HepG2 (cell line): ENCODE measurements around the gene GALR2. TPM values are rescaled to one million over a fixed set of nuclear protein-coding genes. Genes with fewer than 3 reads are reported as not detected.

ENCODE experiments used
- CEBPG ChIP-seq: IDR thresholded peaks from 2 replicates; pipeline ENCODE4 v1.6.1; 2016
- DBP ChIP-seq: sonication (generic); formaldehyde crosslinking; IDR thresholded peaks from 2 replicates; pipeline ENCODE4 v1.4.0; 2020; ENCODE audit warnings: missing genetic modification reagents; ENCODE audit errors: not compliant biosample characterization
- FOSL1 ChIP-seq: sonication (generic); formaldehyde crosslinking; IDR thresholded peaks from 2 replicates; pipeline ENCODE4 v1.9.0; 2021; ENCODE audit warnings: missing genetic modification reagents, borderline replicate concordance
- FOXA3 ChIP-seq: IDR thresholded peaks from 2 replicates; pipeline ENCODE4 v1.6.1; 2016; ENCODE audit warnings: missing genetic modification reagents, missing compliant biosample characterization
- ISX ChIP-seq: sonication (generic); formaldehyde crosslinking; conservative IDR thresholded peaks from 2 replicates; pipeline ENCODE4 v1.5.0; 2020; ENCODE audit warnings: missing genetic modification reagents
- JDP2 ChIP-seq: sonication (generic); formaldehyde crosslinking; IDR thresholded peaks from 2 replicates; pipeline ENCODE4 v1.8.1; 2022; ENCODE audit warnings: missing genetic modification reagents, borderline replicate concordance
- MTA1 ChIP-seq: sonication (generic); formaldehyde crosslinking; IDR thresholded peaks from 2 replicates; pipeline ENCODE4 v1.4.0; 2020; ENCODE audit warnings: missing genetic modification reagents, mild to moderate bottlenecking, borderline replicate concordance
- NFYC ChIP-seq: IDR thresholded peaks from 2 replicates; pipeline ENCODE4 v1.6.1; 2016; ENCODE audit warnings: missing genetic modification reagents, missing compliant biosample characterization
- RARA ChIP-seq: IDR thresholded peaks from 2 replicates; pipeline ENCODE4 v1.6.1; 2016; ENCODE audit warnings: missing genetic modification reagents, missing compliant biosample characterization
- RBAK ChIP-seq: sonication (generic); formaldehyde crosslinking; IDR thresholded peaks from 2 replicates; pipeline ENCODE4 v1.5.1; 2020; ENCODE audit warnings: mild to moderate bottlenecking, missing genetic modification reagents
- SPEN ChIP-seq: sonication (generic); formaldehyde crosslinking; IDR thresholded peaks from 2 replicates; pipeline ENCODE4 v1.5.1; 2020; ENCODE audit warnings: low read depth, mild to moderate bottlenecking, missing genetic modification reagents
- TMF1 ChIP-seq: sonication (generic); formaldehyde crosslinking; IDR thresholded peaks from 2 replicates; pipeline ENCODE4 v1.8.1; 2022; ENCODE audit warnings: low read depth, missing genetic modification reagents
- ZBTB2 ChIP-seq: sonication (generic); formaldehyde crosslinking; IDR thresholded peaks from 2 replicates; pipeline ENCODE4 v1.8.0; 2022; ENCODE audit warnings: low read depth, missing genetic modification reagents
- ZFP1 ChIP-seq: IDR thresholded peaks from 2 replicates; pipeline ENCODE4 v1.6.1; 2016
- ZFP82 ChIP-seq: sonication (generic); formaldehyde crosslinking; IDR thresholded peaks from 2 replicates; pipeline ENCODE4 v1.5.1; 2020; ENCODE audit warnings: mild to moderate bottlenecking, missing genetic modification reagents, borderline replicate concordance
- ZKSCAN1 ChIP-seq: fragments of 150-350 bp; IDR thresholded peaks from 2 replicates; pipeline ENCODE4 v1.6.1; 2014; ENCODE audit warnings: low read length
- ZNF510 ChIP-seq: sonication (generic); formaldehyde crosslinking; IDR thresholded peaks from 2 replicates; pipeline ENCODE4 v1.4.0; 2020; ENCODE audit warnings: low read depth, mild to moderate bottlenecking, missing genetic modification reagents
- ZSCAN20 ChIP-seq: sonication (generic); formaldehyde crosslinking; IDR thresholded peaks from 2 replicates; pipeline ENCODE4 v1.4.0; 2020; ENCODE audit warnings: missing genetic modification reagents, mild to moderate bottlenecking, borderline replicate concordance
- polyA plus RNA-seq, 8 experiments: library from polyadenylated mRNA; depleted of rRNA in 3 of 8; stranded (reverse) in 7 of 8; unstranded in 1 of 8; fragments of >200 nt; fragmentation: Illumina TruSeq in 4 of 8; extraction: Trizol in 4 of 8; gene quantifications; 2 replicates each; pipeline versions ENCODE4 v1.2.1 to v1.2.3, GENCODE V29; 2011 to 2016; ENCODE audit warnings: low read depth in 4 of 8, missing spikeins in 1 of 8, mixed read lengths in 1 of 8; ENCODE audit not compliant: insufficient read depth in 1 of 8
- total RNA-seq, 5 experiments: library from RNA; depleted of rRNA; stranded (reverse); fragments of >200 nt; fragmentation: Illumina TruSeq; extraction: Trizol; gene quantifications; 2 replicates each; pipeline ENCODE4 v1.2.3, GENCODE V29; 2016; ENCODE audit warnings: low read depth in 1 of 5
- TF ChIP-seq, protein P1 (sequence below), 2 experiments: fragments of 450-650 bp in 1 of 2; sonication (generic) in 1 of 2; formaldehyde crosslinking in 1 of 2; IDR thresholded peaks; 2 replicates each; pipeline versions ENCODE4 v1.6.1 to v1.8.0; 2016 to 2022; ENCODE audit warnings: antibody characterized with exemption in 1 of 2, mild to moderate bottlenecking in 1 of 2, missing genetic modification reagents in 1 of 2

GALR2 gene
- total and polyA plus RNA-seq, 2 of the 13 experiments (the other 11 are each of a cell fraction or from before 2014, with no cell fraction given) = 0.48 to 0.58 TPM

- TF ChIP-seq JDP2 (CRISPR knock-in tag) (no peak), FOSL1 (CRISPR knock-in tag) (no peak), MTA1 (peak; percentile 60; the same call in 1 of the 2 replicates), RBAK (no peak), ZFP1 (0 out of 2 replicates have a peak, but pooled peaks have one; percentile 32), ZBTB2 (CRISPR knock-in tag) (no peak), ZKSCAN1 (no peak), CEBPG (CRISPR knock-in tag) (peak; percentile 75), FOXA3 (peak; percentile 49), ZFP82 (CRISPR knock-in tag) (no peak), TMF1 (CRISPR knock-in tag) (no peak), SPEN (peak; percentile 46; the same call in 1 of the 2 replicates), RARA (CRISPR knock-in tag) (peak; percentile 49; the same call in 1 of the 2 replicates), DBP (CRISPR knock-in tag) (peak; percentile 54), NFYC (CRISPR knock-in tag) (no peak), ISX (CRISPR knock-in tag) (no peak), ZNF510 (CRISPR knock-in tag) (no peak), ZSCAN20 (CRISPR knock-in tag) (no peak)
- TF ChIP-seq, protein P1, sequence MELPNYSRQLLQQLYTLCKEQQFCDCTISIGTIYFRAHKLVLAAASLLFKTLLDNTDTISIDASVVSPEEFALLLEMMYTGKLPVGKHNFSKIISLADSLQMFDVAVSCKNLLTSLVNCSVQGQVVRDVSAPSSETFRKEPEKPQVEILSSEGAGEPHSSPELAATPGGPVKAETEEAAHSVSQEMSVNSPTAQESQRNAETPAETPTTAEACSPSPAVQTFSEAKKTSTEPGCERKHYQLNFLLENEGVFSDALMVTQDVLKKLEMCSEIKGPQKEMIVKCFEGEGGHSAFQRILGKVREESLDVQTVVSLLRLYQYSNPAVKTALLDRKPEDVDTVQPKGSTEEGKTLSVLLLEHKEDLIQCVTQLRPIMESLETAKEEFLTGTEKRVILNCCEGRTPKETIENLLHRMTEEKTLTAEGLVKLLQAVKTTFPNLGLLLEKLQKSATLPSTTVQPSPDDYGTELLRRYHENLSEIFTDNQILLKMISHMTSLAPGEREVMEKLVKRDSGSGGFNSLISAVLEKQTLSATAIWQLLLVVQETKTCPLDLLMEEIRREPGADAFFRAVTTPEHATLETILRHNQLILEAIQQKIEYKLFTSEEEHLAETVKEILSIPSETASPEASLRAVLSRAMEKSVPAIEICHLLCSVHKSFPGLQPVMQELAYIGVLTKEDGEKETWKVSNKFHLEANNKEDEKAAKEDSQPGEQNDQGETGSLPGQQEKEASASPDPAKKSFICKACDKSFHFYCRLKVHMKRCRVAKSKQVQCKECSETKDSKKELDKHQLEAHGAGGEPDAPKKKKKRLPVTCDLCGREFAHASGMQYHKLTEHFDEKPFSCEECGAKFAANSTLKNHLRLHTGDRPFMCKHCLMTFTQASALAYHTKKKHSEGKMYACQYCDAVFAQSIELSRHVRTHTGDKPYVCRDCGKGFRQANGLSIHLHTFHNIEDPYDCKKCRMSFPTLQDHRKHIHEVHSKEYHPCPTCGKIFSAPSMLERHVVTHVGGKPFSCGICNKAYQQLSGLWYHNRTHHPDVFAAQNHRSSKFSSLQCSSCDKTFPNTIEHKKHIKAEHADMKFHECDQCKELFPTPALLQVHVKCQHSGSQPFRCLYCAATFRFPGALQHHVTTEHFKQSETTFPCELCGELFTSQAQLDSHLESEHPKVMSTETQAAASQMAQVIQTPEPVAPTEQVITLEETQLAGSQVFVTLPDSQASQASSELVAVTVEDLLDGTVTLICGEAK (IDR thresholded peaks at IDR 0.05) = no peak
- TF ChIP-seq, protein P1 (CRISPR knock-in tag; IDR thresholded peaks at IDR 0.05) = 0 out of 2 replicates have a peak, but pooled peaks have one; percentile 41
Observed at GRCh38 chr17:76032073-76032779, 42.4 kb upstream of the GALR2 start (continued).
